ENCODE results near the gene ATXN7L3.

DNA sequence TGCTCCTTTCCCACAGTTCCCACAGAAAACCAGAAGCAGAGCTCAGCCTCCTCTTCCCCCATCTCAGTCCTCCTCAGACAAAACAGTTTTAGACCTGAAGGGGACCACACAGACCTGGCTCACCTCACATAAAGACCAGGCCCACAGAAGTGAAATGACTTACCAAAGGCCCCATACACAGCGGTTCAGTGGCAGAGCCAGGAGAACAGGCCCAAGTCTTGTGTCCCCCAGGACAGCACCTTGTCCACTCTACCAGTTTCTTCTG lies 14.5 kb upstream of the ATXN7L3 start:
- TF ChIP-seq CTCF (conservative IDR thresholded peaks at IDR 0.05; ENCODE audit: low read depth, low read length), result no peak
- TF ChIP-seq EZH2 (IDR thresholded peaks at IDR 0.05; ENCODE audit: borderline replicate concordance, low read depth, low read length, poor library complexity, severe bottlenecking), result no peak
